MM.1S (cell line): ENCODE data around the gene RAB37.
A peak's percentile ranks its signal among the peaks of the same experiment; 100 is the strongest.

Experiments
- DNase-seq: peaks from one replicate; pipeline ENCODE4 v3.0.0-alpha.2; 2015
- H2AFZ ChIP-seq: fragments of 300-600 bp; sonication (generic); 2 replicates; pipeline ENCODE4 v1.6.0; 2016; ENCODE audit warnings: antibody characterized with exemption, low read length
- H3F3A ChIP-seq: fragments of 300-600 bp; sonication (generic); 2 replicates; pipeline ENCODE4 v1.6.1; 2016; ENCODE audit warnings: mild to moderate bottlenecking, antibody characterized with exemption, low read length, moderate library complexity, mixed read lengths; ENCODE audit not compliant: insufficient read depth
- H3K27ac ChIP-seq: fragments of 300-600 bp; sonication (generic); 2 replicates; pipeline ENCODE4 v1.5.1; 2016; ENCODE audit warnings: mild to moderate bottlenecking, low read length
- H3K27me3 ChIP-seq: fragments of 300-600 bp; sonication (generic); replicated peaks from 2 replicates; pipeline ENCODE4 v1.6.0; 2016; ENCODE audit warnings: low read length; ENCODE audit not compliant: insufficient read depth
- H3K36me3 ChIP-seq: fragments of 300-600 bp; sonication (generic); replicated peaks from 2 replicates; pipeline ENCODE4 v1.6.1; 2016; ENCODE audit warnings: mild to moderate bottlenecking, low read length, mixed read lengths; ENCODE audit not compliant: insufficient read depth
- H3K4me1 ChIP-seq: fragments of 300-600 bp; sonication (generic); 2 replicates; pipeline ENCODE4 v1.6.1; 2016; ENCODE audit warnings: low read length, mixed read lengths
- H3K4me2 ChIP-seq: fragments of 300-600 bp; sonication (generic); 2 replicates; pipeline ENCODE4 v1.6.0; 2016; ENCODE audit warnings: low read depth, low read length
- H3K4me3 ChIP-seq: fragments of 300-600 bp; sonication (generic); 2 replicates; pipeline ENCODE4 v1.5.1; 2016; ENCODE audit warnings: low read length, mixed read lengths
- H3K79me2 ChIP-seq: fragments of 300-600 bp; sonication (generic); 2 replicates; pipeline ENCODE4 v1.6.1; 2016; ENCODE audit warnings: mixed run types, low read length, mixed read lengths
- H3K9ac ChIP-seq: fragments of 300-600 bp; sonication (generic); 2 replicates; pipeline ENCODE4 v1.6.1; 2016; ENCODE audit warnings: low read length, mixed read lengths
- H3K9me2 ChIP-seq: fragments of 300-600 bp; sonication (generic); replicated peaks from 2 replicates; pipeline ENCODE4 v1.6.1; 2016; ENCODE audit warnings: mild to moderate bottlenecking, low read length, mixed read lengths; ENCODE audit not compliant: insufficient read depth
- H3K9me3 ChIP-seq: fragments of 300-600 bp; sonication (generic); replicated peaks from 2 replicates; pipeline ENCODE4 v1.6.1; 2016; ENCODE audit warnings: mild to moderate bottlenecking, low read length, mixed read lengths; ENCODE audit not compliant: insufficient read depth
- H4K20me1 ChIP-seq: fragments of 300-600 bp; sonication (generic); 2 replicates; pipeline ENCODE4 v1.6.1; 2016; ENCODE audit warnings: mild to moderate bottlenecking, low read length, moderate library complexity, mixed read lengths; ENCODE audit not compliant: insufficient read depth
- EZH2 ChIP-seq: fragments of 300-600 bp; sonication (generic); optimal IDR thresholded peaks from 2 replicates; pipeline ENCODE3; 2017; ENCODE audit warnings: low read depth, mild to moderate bottlenecking, antibody characterized with exemption, low read length, mixed read lengths
- EZH2phosphoT487 ChIP-seq: fragments of 300-600 bp; sonication (generic); IDR thresholded peaks from 2 replicates; pipeline ENCODE4 v1.6.1; 2018; ENCODE audit warnings: antibody characterized with exemption, low read length
- TF ChIP-seq, protein P1 (sequence below): fragments of 300-600 bp; sonication (generic); IDR thresholded peaks from 2 replicates; pipeline ENCODE4 v1.5.1; 2016; ENCODE audit warnings: antibody characterized with exemption, low read length, mixed read lengths

RAB37 gene, protein sequence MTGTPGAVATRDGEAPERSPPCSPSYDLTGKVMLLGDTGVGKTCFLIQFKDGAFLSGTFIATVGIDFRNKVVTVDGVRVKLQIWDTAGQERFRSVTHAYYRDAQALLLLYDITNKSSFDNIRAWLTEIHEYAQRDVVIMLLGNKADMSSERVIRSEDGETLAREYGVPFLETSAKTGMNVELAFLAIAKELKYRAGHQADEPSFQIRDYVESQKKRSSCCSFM

DNA sequence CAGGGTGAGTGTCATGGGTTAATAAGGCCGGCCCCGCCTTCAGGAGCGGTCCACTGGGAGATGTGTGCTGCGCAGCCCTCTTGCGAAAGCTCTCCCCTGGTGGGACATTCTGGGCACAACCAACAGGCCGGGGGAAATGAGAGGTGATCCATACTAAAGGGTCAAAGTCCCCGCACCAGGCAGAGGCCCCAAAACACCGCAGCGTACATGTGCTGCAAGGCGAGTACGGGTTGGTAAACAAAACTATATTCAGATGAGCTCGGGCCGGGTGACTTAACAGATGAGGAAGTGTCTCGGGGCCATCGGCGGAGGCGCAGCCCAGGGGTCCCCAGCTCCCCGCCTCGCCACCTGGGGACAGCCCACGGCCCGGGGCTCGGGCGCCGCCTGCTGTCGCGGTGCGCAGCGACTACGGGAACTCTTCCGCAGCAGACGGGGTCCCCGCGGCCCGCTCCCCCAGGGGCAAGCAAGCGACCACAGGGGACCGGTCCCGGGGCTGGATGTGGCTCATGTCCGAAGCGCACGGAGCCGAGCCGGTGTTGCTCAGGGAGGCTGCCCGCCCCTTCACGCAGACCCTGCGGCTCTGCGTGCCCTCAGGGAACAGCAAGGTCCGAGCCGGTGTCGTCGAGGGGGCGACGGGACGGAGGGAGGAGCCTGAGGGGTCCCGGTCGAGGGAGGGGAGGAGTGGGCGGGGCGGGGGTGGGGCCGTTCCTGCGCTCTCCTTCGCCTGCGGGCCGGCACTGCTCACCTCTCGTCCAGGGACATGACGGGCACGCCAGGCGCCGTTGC, at the start of gene RAB37:
Gene RAB37, plus strand, starts transcription at position 744 of the 786 bp plus-strand sequence. Its CDS starts 17 bp downstream, at position 761.
- peaks cover 34% of the 10 kb centered on the region for H3K4me1 ChIP-seq
- H3K4me2 ChIP-seq, result peak within 1 kb of the TSS; percentile 87
- H3K4me3 ChIP-seq, result peak within 1 kb of the TSS; percentile 55
- H3K79me2 ChIP-seq, result peaks cover 6% of the 10 kb centered on the region; the same call in 1 of the 2 replicates
- no peak for DNase-seq
- peaks cover 15% of the 10 kb centered on the region for H3F3A ChIP-seq
- H3K36me3 ChIP-seq, result no peaks in the 10 kb centered on the region
- no peaks in the 10 kb centered on the region for H4K20me1 ChIP-seq
- H3K27ac ChIP-seq, result peak within 1 kb of the TSS; percentile 40; the same call in 1 of the 2 replicates
- H3K9me2 ChIP-seq, result no peaks in the 10 kb centered on the region
- no peaks in the 10 kb centered on the region for H3K9me3 ChIP-seq
- H2AFZ ChIP-seq, result peak within 1 kb of the TSS; percentile 79
- no peaks in the 10 kb centered on the region; the same call in 1 of the 2 replicates for H3K27me3 ChIP-seq
- peak within 1 kb of the TSS; percentile 43 for H3K9ac ChIP-seq
- no peak for TF ChIP-seq EZH2
- TF ChIP-seq EZH2phosphoT487, result no peak
- TF ChIP-seq, protein P1, sequence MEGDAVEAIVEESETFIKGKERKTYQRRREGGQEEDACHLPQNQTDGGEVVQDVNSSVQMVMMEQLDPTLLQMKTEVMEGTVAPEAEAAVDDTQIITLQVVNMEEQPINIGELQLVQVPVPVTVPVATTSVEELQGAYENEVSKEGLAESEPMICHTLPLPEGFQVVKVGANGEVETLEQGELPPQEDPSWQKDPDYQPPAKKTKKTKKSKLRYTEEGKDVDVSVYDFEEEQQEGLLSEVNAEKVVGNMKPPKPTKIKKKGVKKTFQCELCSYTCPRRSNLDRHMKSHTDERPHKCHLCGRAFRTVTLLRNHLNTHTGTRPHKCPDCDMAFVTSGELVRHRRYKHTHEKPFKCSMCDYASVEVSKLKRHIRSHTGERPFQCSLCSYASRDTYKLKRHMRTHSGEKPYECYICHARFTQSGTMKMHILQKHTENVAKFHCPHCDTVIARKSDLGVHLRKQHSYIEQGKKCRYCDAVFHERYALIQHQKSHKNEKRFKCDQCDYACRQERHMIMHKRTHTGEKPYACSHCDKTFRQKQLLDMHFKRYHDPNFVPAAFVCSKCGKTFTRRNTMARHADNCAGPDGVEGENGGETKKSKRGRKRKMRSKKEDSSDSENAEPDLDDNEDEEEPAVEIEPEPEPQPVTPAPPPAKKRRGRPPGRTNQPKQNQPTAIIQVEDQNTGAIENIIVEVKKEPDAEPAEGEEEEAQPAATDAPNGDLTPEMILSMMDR, result peak; percentile 38

DNA sequence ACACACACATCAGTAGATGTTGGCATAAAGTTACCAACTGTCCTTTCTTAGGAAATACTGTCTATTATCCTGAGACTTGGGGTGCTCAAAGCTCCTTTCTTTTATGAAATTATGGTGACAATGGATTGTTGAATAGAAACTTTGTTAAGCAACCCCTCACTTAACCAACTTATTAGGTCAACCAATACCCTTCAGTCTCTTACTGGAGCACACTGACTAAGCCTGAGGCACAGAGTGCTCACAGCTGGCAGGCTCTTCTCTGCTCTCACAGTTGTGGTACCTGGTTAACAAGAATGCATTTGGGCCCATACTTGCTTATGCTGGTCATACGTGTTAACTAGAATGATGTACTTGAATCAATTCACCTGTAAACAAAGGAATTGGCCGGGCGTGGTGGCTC, 49.2 kb upstream of the RAB37 start:
- no peak overlapping the region for H3K9ac ChIP-seq
- no peak overlapping the region for H3K4me3 ChIP-seq
- H4K20me1 ChIP-seq, result no peaks in the 10 kb centered on the region
- peak overlapping the region; percentile 50; the same call in 1 of the 2 replicates for H3K4me2 ChIP-seq
- H3K36me3 ChIP-seq, result no peaks in the 10 kb centered on the region
- H3K27ac ChIP-seq, result peak overlapping the region; percentile 97; the same call in 1 of the 2 replicates
- TF ChIP-seq, protein P1, result no peak
- TF ChIP-seq EZH2 (no peak), EZH2phosphoT487 (no peak)
- no peaks in the 10 kb centered on the region for H3K9me3 ChIP-seq
- no peaks in the 10 kb centered on the region for H3K79me2 ChIP-seq
- H3K4me1 ChIP-seq, result peaks cover 20% of the 10 kb centered on the region
- H3K9me2 ChIP-seq, result no peaks in the 10 kb centered on the region
- no peak overlapping the region for H2AFZ ChIP-seq
- DNase-seq, result peak; percentile 36
- peaks cover 14% of the 10 kb centered on the region for H3F3A ChIP-seq
- no peaks in the 10 kb centered on the region for H3K27me3 ChIP-seq

DNA sequence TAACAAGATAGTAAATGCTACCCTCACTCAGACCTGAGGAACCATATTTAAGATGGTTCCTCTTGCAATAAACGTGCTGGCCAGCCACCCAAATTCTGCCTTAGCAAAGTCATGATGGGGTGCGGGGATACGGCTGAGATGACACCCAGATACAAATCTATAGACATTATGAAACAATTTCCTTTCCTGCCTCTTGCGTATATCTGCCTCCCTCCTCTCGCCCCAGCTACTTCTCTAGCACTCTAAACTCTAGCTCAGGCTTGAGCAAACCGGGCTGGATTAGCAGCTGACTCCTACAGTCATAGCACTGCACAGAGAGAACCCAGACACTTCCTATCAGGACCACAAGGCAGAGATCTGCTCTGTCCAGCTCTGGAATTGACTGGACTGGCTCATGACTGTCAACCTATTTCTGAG, 46.6 kb upstream of the RAB37 start:
- peaks cover 14% of the 10 kb centered on the region for H3F3A ChIP-seq
- H3K36me3 ChIP-seq, result no peaks in the 10 kb centered on the region
- no peak overlapping the region for H3K4me2 ChIP-seq
- no peak overlapping the region for H3K27ac ChIP-seq
- H3K79me2 ChIP-seq, result no peaks in the 10 kb centered on the region
- no peak overlapping the region for H2AFZ ChIP-seq
- H3K9me2 ChIP-seq, result no peaks in the 10 kb centered on the region
- no peaks in the 10 kb centered on the region for H4K20me1 ChIP-seq
- no peak for DNase-seq
- no peak for TF ChIP-seq EZH2phosphoT487
- TF ChIP-seq, protein P1, result no peak
- no peak for TF ChIP-seq EZH2
- H3K4me1 ChIP-seq, result peaks cover 20% of the 10 kb centered on the region
- H3K9ac ChIP-seq, result no peak overlapping the region
- no peaks in the 10 kb centered on the region for H3K27me3 ChIP-seq
- H3K9me3 ChIP-seq, result no peaks in the 10 kb centered on the region
- no peak overlapping the region for H3K4me3 ChIP-seq
